Lung (tissue), 12 donors: ENCODE data around the gene BATF3. TPM values are rescaled to one million over a fixed set of nuclear protein-coding genes. Genes with fewer than 3 reads are reported as not detected.

Source experiments
- ATAC-seq: fragments of 200-7000 bp; cut with Tn5 transposase; one replicate; pipeline ENCODE4 v1.9.1; 2020; ENCODE audit warnings: moderate number of reproducible peaks; ENCODE audit not compliant: insufficient read depth, low FRiP score
- DNase-seq, 3 donors: peaks; one replicate each; pipeline ENCODE4 v3.0.0-alpha.2; 2013 to 2017
- H3K27ac ChIP-seq, 2 donors: one replicate each; pipeline ENCODE4 v1.5.1; 2013; ENCODE audit warnings: mild to moderate bottlenecking in 2 of 2, moderate library complexity in 2 of 2, control low read depth in 1 of 2, inconsistent platforms in 1 of 2, low read depth in 1 of 2, low read length in 1 of 2
- H3K27me3 ChIP-seq, 3 donors: one replicate each; pipeline ENCODE4 v1.5.1; 2013; ENCODE audit warnings: low read length in 2 of 3; ENCODE audit not compliant: control insufficient read depth in 3 of 3, insufficient read depth in 3 of 3
- H3K36me3 ChIP-seq, 4 donors: one replicate each; pipeline ENCODE4 v1.5.1; 2013; ENCODE audit warnings: low read length in 4 of 4, mild to moderate bottlenecking in 1 of 4, moderate library complexity in 1 of 4; ENCODE audit not compliant: control insufficient read depth in 4 of 4, insufficient read depth in 4 of 4
- H3K4me1 ChIP-seq, 5 donors: one replicate each; pipeline ENCODE4 v1.5.1; 2013; ENCODE audit warnings: low read length in 5 of 5, mild to moderate bottlenecking in 2 of 5, moderate library complexity in 1 of 5; ENCODE audit not compliant: control insufficient read depth in 5 of 5, insufficient read depth in 5 of 5
- H3K4me3 ChIP-seq: one replicate; pipeline ENCODE4 v1.5.1; 2013; ENCODE audit warnings: mild to moderate bottlenecking, control low read depth, moderate library complexity
- H3K9ac ChIP-seq, 2 donors: one replicate each; pipeline ENCODE4 v1.5.1; 2013; ENCODE audit warnings: low read length in 2 of 2, control low read depth in 1 of 2; ENCODE audit not compliant: insufficient read depth in 1 of 2
- H3K9me3 ChIP-seq, 4 donors: one replicate each; pipeline ENCODE4 v1.5.1; 2013; ENCODE audit warnings: low read length in 3 of 4, mild to moderate bottlenecking in 1 of 4, moderate library complexity in 1 of 4; ENCODE audit not compliant: control insufficient read depth in 4 of 4, insufficient read depth in 3 of 4
- CTCF ChIP-seq: IDR thresholded peaks from 2 replicates; pipeline ENCODE4 v1.5.1; 2012; ENCODE audit warnings: mild to moderate bottlenecking; ENCODE audit errors: control extremely low read depth, extremely low read depth
- WGBS, 2 donors: extraction: QIAGEN DNeasy Blood & Tissue Kit; methylation state at CpG; one replicate each; pipeline ENCODE4 v1.1.7; 2013; 5-methylcytosine and 5-hydroxymethylcytosine counted together
- polyA plus RNA-seq, 2 donors: library from polyadenylated mRNA; stranded (reverse); fragments of 200-250 nt; gene quantifications; one replicate each; pipeline ENCODE4 v1.2.1, GENCODE V29; 2013
- total RNA-seq, 2 donors: library from RNA; depleted of rRNA in 1 of 2; stranded (reverse); fragments of >200 nt in 1 of 2; gene quantifications; one replicate each; pipeline ENCODE4 v1.2.1, GENCODE V29; 2014 to 2021
- donor health status: control.
- donor health status: control.
- donor health status: Bipolar disorder and iron deficiency.
- donor health status: healthy.
- donor health status: DM: yes; HTN: yes; CAD: no.

Gene BATF3
- total and polyA plus RNA-seq, 4 donors: 2.4 to 24.6 (median 10.1) TPM

- Histone ChIP-seq H3K4me3 (no peak overlapping the region), H3K9me3 (no peaks in the 10 kb centered on the region), H3K27me3 (peaks cover 0 to 5% (median 0%) of the 10 kb centered on the region in 3 donors), H3K27ac (no peak overlapping the region), H3K36me3 (no peaks in the 10 kb centered on the region), H3K9ac (no peak overlapping the region), H3K4me1 (peaks cover 0 to 3% (median 0%) of the 10 kb centered on the region in 5 donors)
- no peak for DNase-seq
- ATAC-seq: no peak
- TF ChIP-seq CTCF: no peak
- 44 to 45% methylated on average over 3 of the region's 3 CpGs for WGBS, 2 donors
Measured at GRCh38 chr1:212722270-212722957, 22.8 kb upstream of the BATF3 start.

DNA sequence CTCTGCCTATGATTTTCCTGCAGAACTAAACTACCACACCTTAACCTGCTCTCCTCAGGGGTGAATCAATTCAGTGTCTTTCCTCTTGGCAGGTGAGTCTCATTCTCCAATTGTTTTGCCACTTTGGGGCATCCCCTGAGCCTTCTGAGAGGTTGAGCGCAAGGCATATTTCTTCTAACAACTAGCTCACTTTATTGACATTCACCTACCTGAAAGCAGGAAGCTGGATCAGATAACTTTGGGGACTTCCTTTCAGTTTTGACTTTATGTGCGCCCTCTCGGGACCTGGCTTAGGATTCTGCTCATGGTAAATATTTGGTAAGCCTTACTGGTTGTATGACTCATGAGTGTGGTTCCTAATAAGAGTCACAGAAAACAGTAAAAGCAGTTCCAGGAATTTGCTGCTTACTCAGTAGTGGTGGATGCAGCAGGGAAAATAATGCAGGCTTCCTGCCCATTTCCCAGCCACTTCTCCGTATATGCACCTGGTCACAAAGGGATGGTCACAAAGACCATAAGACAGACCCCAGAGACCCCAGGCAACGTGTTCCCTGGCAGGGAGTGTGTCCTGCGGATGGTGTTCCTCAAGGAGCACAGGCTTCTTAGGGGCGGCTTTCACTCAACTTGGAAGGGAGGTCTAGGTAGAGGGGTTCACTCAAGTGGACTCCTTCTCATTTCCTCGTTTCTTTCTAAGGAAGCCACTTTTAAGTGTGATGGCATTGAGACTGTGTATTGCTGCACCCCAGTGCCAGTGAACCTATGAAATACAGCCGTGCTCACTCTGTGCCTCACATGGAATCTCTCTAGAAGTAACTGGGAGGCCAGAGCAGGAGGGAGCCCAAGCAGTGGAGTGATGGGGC lies 22.0 kb upstream of the BATF3 start:
- H3K9me3 ChIP-seq: no peaks in the 10 kb centered on the region
- no peak for TF ChIP-seq CTCF
- H3K4me3 ChIP-seq: no peak overlapping the region
- H3K27me3 ChIP-seq: peaks cover 0 to 8% (median 0%) of the 10 kb centered on the region in 3 donors
- DNase-seq (no peak), ATAC-seq (peak; percentile 82)
- peaks cover 0 to 3% (median 0%) of the 10 kb centered on the region in 5 donors for H3K4me1 ChIP-seq
- H3K36me3 ChIP-seq: no peaks in the 10 kb centered on the region
- 69 to 76% methylated on average over 9 of the region's 9 CpGs for WGBS, 2 donors
- no peak overlapping the region for H3K9ac ChIP-seq
- H3K27ac ChIP-seq: no peak overlapping the region

GRCh38 chr1:212719633-212720032 lies 20.0 kb upstream of the BATF3 start:
- WGBS, 2 donors: 92 to 97% methylated on average over 2 of the region's 2 CpGs
- Histone ChIP-seq H3K9ac (no peak overlapping the region), H3K9me3 (no peaks in the 10 kb centered on the region), H3K4me1 (peaks cover 0 to 3% (median 0%) of the 10 kb centered on the region in 5 donors), H3K4me3 (no peak overlapping the region), H3K27ac (no peak overlapping the region), H3K36me3 (no peaks in the 10 kb centered on the region), H3K27me3 (peaks cover 0 to 8% (median 0%) of the 10 kb centered on the region in 3 donors)
- DNase-seq (no peak), ATAC-seq (no peak)
- no peak for TF ChIP-seq CTCF
